ENCODE data around the gene PRRC2C.

- TF ChIP-seq CTCF (conservative IDR thresholded peaks at IDR 0.05; ENCODE audit: low read depth, low read length) (no peak), EZH2 (IDR thresholded peaks at IDR 0.05; ENCODE audit: borderline replicate concordance, low read depth, low read length, poor library complexity, severe bottlenecking) (no peak)
Observed at GRCh38 chr1:171563675-171564074, 78.3 kb downstream of the PRRC2C start.

All from A673 (cell line).